Sigmoid colon (tissue), 7 donors: Measurements from ENCODE around the gene RBM33. TPM values are rescaled to one million over a fixed set of nuclear protein-coding genes. Genes with fewer than 3 reads are reported as not detected.

Source experiments
- DNase-seq: peaks from one replicate; pipeline ENCODE4 v3.0.0-alpha.2; 2019
- H3K27ac ChIP-seq, 4 donors: fragments of 200-600 bp; sonication (generic); one replicate each; pipeline ENCODE4 v1.5.1; 2016 to 2019; ENCODE audit warnings: mild to moderate bottlenecking in 1 of 4
- H3K27me3 ChIP-seq, 3 donors: fragments of 200-600 bp; sonication (generic); one replicate each; pipeline ENCODE4 v1.5.1; 2019; ENCODE audit warnings: mild to moderate bottlenecking in 1 of 3
- H3K36me3 ChIP-seq, 4 donors: fragments of 200-600 bp; sonication (generic); one replicate each; pipeline ENCODE4 v1.5.1; 2016 to 2019
- H3K4me1 ChIP-seq, 4 donors: fragments of 200-600 bp; sonication (generic); one replicate each; pipeline ENCODE4 v1.5.1; 2017 to 2019
- H3K4me3 ChIP-seq, 4 donors: fragments of 200-600 bp; sonication (generic); one replicate each; pipeline ENCODE4 v1.5.1; 2017 to 2019; ENCODE audit warnings: mild to moderate bottlenecking in 2 of 4, moderate library complexity in 1 of 4
- H3K9me3 ChIP-seq, 4 donors: fragments of 200-600 bp in 3 of 4; sonication (generic) in 3 of 4; one replicate each; pipeline versions ENCODE4 v1.5.1 to v1.6.1; 2013 to 2019
- CTCF ChIP-seq, 4 experiments: fragments of 450-650 bp in 3 of 4; fragments of 200-600 bp in 1 of 4; IDR thresholded peaks; one replicate each; pipeline ENCODE4 v1.5.1; 2016 to 2019; ENCODE audit warnings: antibody characterized with exemption in 4 of 4, mild to moderate bottlenecking in 3 of 4, moderate library complexity in 2 of 4
- EP300 ChIP-seq, 4 donors: sonication (generic); formaldehyde crosslinking; IDR thresholded peaks; one replicate each; pipeline ENCODE4 v1.6.1; 2017; ENCODE audit warnings: antibody characterized with exemption in 4 of 4
- POLR2A ChIP-seq, 2 donors: fragments of 450-650 bp; IDR thresholded peaks; one replicate each; pipeline ENCODE4 v1.6.1; 2016; ENCODE audit warnings: antibody characterized with exemption in 2 of 2, mild to moderate bottlenecking in 2 of 2, moderate library complexity in 2 of 2
- POLR2AphosphoS5 ChIP-seq, 4 donors: sonication (generic); formaldehyde crosslinking; IDR thresholded peaks; one replicate each; pipeline ENCODE4 v1.6.1; 2017; ENCODE audit warnings: antibody characterized with exemption in 4 of 4
- WGBS, 2 donors: extraction: QIAGEN DNeasy Blood & Tissue Kit; methylation state at CpG; one replicate each; pipeline ENCODE4 v1.1.7; 2013; 5-methylcytosine and 5-hydroxymethylcytosine counted together
- intact Hi-C: fragments of 100-400 bp; cut with DNase I; formaldehyde crosslinking; loops from one replicate; pipeline ENCODE4 v1.15.1; 2023
- polyA plus RNA-seq, 3 donors: library from polyadenylated mRNA; stranded (reverse); fragments of 200-250 nt; gene quantifications; one replicate each; pipeline ENCODE4 v1.2.3, GENCODE V29; 2013
- total RNA-seq, 4 donors: library from RNA; depleted of rRNA; stranded (reverse); fragments of >200 nt; gene quantifications; one replicate each; pipeline ENCODE4 v1.1.0, GENCODE V29; 2016
- donor health status: healthy with polysubstance abuse.
- donor health status: Bipolar disorder and iron deficiency.
- donor health status: healthy.

The RBM33 gene
- total and polyA plus RNA-seq, 7 donors, result 3.6 to 60.4 (median 30.8) TPM

GRCh38 chr7:155818820-155819168, 174.3 kb downstream of the RBM33 start:
- Histone ChIP-seq H3K36me3 (no peaks in the 10 kb centered on the region), H3K4me3 (no peak overlapping the region), H3K27ac (no peak overlapping the region), H3K9me3 (no peaks in the 10 kb centered on the region), H3K27me3 (peaks cover 3 to 74% (median 21%) of the 10 kb centered on the region in 3 donors), H3K4me1 (no peaks in the 10 kb centered on the region)
- 85% methylated on average over 6 of the region's 6 CpGs for WGBS, 2 donors
- intact Hi-C loops, result loop anchor here (5.0 kb wide), 1 partner anchor 619 kb away; no protein-coding TSS in a partner anchor
- TF ChIP-seq CTCF (IDR thresholded peaks at IDR 0.05) (no peak), EP300 (IDR thresholded peaks at IDR 0.05) (no peak), POLR2AphosphoS5 (IDR thresholded peaks at IDR 0.05) (no peak), POLR2A (IDR thresholded peaks at IDR 0.05) (no peak)
- no peak for DNase-seq

GRCh38 chr7:155819186-155819585, 174.7 kb downstream of the RBM33 start:
- no peak overlapping the region for H3K27ac ChIP-seq
- DNase-seq, result no peak
- intact Hi-C loops, result loop anchor here (5.0 kb wide), 1 partner anchor 618 kb away; no protein-coding TSS in a partner anchor
- H3K4me3 ChIP-seq, result no peak overlapping the region
- H3K4me1 ChIP-seq, result no peaks in the 10 kb centered on the region
- no peaks in the 10 kb centered on the region for H3K36me3 ChIP-seq
- H3K27me3 ChIP-seq, result peaks cover 3 to 70% (median 17%) of the 10 kb centered on the region in 3 donors
- no peaks in the 10 kb centered on the region for H3K9me3 ChIP-seq
- no peak for TF ChIP-seq EP300 (IDR thresholded peaks at IDR 0.05)
- TF ChIP-seq CTCF (IDR thresholded peaks at IDR 0.05), result no peak
- TF ChIP-seq POLR2AphosphoS5 (IDR thresholded peaks at IDR 0.05), result no peak
- no peak for TF ChIP-seq POLR2A (IDR thresholded peaks at IDR 0.05)
- WGBS, 2 donors, result 82 to 83% methylated on average over 12 of the region's 12 CpGs

- Histone ChIP-seq H3K9me3 (no peaks in the 10 kb centered on the region), H3K36me3 (no peaks in the 10 kb centered on the region), H3K4me1 (no peaks in the 10 kb centered on the region), H3K4me3 (no peak overlapping the region), H3K27ac (no peak overlapping the region), H3K27me3 (peaks cover 3 to 59% (median 7%) of the 10 kb centered on the region in 3 donors)
- TF ChIP-seq CTCF (IDR thresholded peaks at IDR 0.05) (no peak), POLR2AphosphoS5 (IDR thresholded peaks at IDR 0.05) (no peak), EP300 (IDR thresholded peaks at IDR 0.05) (no peak), POLR2A (IDR thresholded peaks at IDR 0.05) (no peak)
- intact Hi-C loops, result no loop called here
- 87 to 90% methylated on average over 18 of the region's 18 CpGs for WGBS, 2 donors
- DNase-seq, result no peak
Observed at GRCh38 chr7:155820246-155820645, 175.8 kb downstream of the RBM33 start.

- Histone ChIP-seq H3K27ac (no peak overlapping the region), H3K36me3 (no peaks in the 10 kb centered on the region), H3K9me3 (no peaks in the 10 kb centered on the region), H3K27me3 (peaks cover 3 to 54% (median 5%) of the 10 kb centered on the region in 3 donors), H3K4me3 (no peak overlapping the region), H3K4me1 (no peaks in the 10 kb centered on the region)
- WGBS, 2 donors, result 84 to 88% methylated on average over 13 of the region's 13 CpGs
- no peak for DNase-seq
- intact Hi-C loops, result no loop called here
- TF ChIP-seq POLR2A (IDR thresholded peaks at IDR 0.05) (no peak), POLR2AphosphoS5 (IDR thresholded peaks at IDR 0.05) (no peak), EP300 (IDR thresholded peaks at IDR 0.05) (no peak), CTCF (IDR thresholded peaks at IDR 0.05) (no peak)
Observed at GRCh38 chr7:155820788-155821187, 176.3 kb downstream of the RBM33 start.

- Histone ChIP-seq H3K36me3 (no peaks in the 10 kb centered on the region), H3K27me3 (peaks cover 3 to 45% (median 5%) of the 10 kb centered on the region in 3 donors), H3K4me1 (no peaks in the 10 kb centered on the region), H3K4me3 (no peak overlapping the region), H3K27ac (no peak overlapping the region), H3K9me3 (no peaks in the 10 kb centered on the region)
- TF ChIP-seq POLR2A (IDR thresholded peaks at IDR 0.05), result no peak
- no peak for TF ChIP-seq EP300 (IDR thresholded peaks at IDR 0.05)
- no peak for TF ChIP-seq POLR2AphosphoS5 (IDR thresholded peaks at IDR 0.05)
- no peak for TF ChIP-seq CTCF (IDR thresholded peaks at IDR 0.05)
- no peak for DNase-seq
- intact Hi-C loops, result no loop called here
- WGBS, 2 donors, result 88 to 89% methylated on average over 11 of the region's 11 CpGs
Observed at GRCh38 chr7:155821851-155822250, 177.4 kb downstream of the RBM33 start.
